Thoracic aorta (tissue), 2 donors: ENCODE measurements around the gene LZTFL1. TPM values are rescaled to one million over a fixed set of nuclear protein-coding genes. Genes with fewer than 3 reads are reported as not detected.
A peak's percentile ranks its signal among the peaks of the same experiment; 100 is the strongest.

Source experiments
- ATAC-seq: fragments of 150-250 bp; one replicate; pipeline ENCODE4 v1.8.0; 2017; ENCODE audit warnings: low read depth; ENCODE audit not compliant: insufficient number of reproducible peaks, low FRiP score
- DNase-seq: peaks from one replicate; pipeline ENCODE4 v3.0.0-alpha.2; 2020; ENCODE audit warnings: low spot score
- H3K27ac ChIP-seq, 2 donors: fragments of 200-600 bp; sonication (generic); 1 replicate in 1 of 2; 2 replicates in 1 of 2; pipeline ENCODE4 v1.5.1; 2016; ENCODE audit warnings: mild to moderate bottlenecking in 2 of 2, moderate library complexity in 2 of 2
- H3K27me3 ChIP-seq: fragments of 200-600 bp; sonication (generic); replicated peaks from 2 replicates; pipeline ENCODE4 v1.6.0; 2016; ENCODE audit warnings: mild to moderate bottlenecking; ENCODE audit not compliant: insufficient read depth
- H3K36me3 ChIP-seq: fragments of 200-600 bp; sonication (generic); one replicate; pipeline ENCODE4 v1.5.1; 2016
- H3K4me1 ChIP-seq, 2 donors: fragments of 200-600 bp; sonication (generic); 1 replicate in 1 of 2; 2 replicates in 1 of 2; pipeline versions ENCODE4 v1.5.1 to v1.6.0; 2016; ENCODE audit warnings: low read depth in 2 of 2, mild to moderate bottlenecking in 1 of 2; ENCODE audit not compliant: control insufficient read depth in 1 of 2
- H3K4me3 ChIP-seq: fragments of 200-600 bp; sonication (generic); 2 replicates; pipeline ENCODE4 v1.5.1; 2016; ENCODE audit warnings: mild to moderate bottlenecking
- H3K9me3 ChIP-seq: fragments of 200-600 bp; sonication (generic); 2 replicates; pipeline ENCODE4 v1.5.1; 2016
- CTCF ChIP-seq: fragments of 200-600 bp; sonication (generic); IDR thresholded peaks from one replicate; pipeline ENCODE4 v1.5.1; 2019; ENCODE audit warnings: antibody characterized with exemption
- total RNA-seq, 2 donors: library from RNA; depleted of rRNA; stranded (reverse); fragments of >200 nt; gene quantifications; one replicate each; pipeline versions ENCODE4 v1.1.0 to v1.2.3, GENCODE V29; 2016

Gene LZTFL1, protein sequence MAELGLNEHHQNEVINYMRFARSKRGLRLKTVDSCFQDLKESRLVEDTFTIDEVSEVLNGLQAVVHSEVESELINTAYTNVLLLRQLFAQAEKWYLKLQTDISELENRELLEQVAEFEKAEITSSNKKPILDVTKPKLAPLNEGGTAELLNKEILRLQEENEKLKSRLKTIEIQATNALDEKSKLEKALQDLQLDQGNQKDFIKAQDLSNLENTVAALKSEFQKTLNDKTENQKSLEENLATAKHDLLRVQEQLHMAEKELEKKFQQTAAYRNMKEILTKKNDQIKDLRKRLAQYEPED
- total RNA-seq: 10 to 100 TPM; 22.7 to 30.9 TPM

GRCh38 chr3:45841757-45842491 is at the start of gene LZTFL1:
Gene LZTFL1, minus strand, starts transcription at chr3:45842119. Its CDS starts 128 bp downstream, at chr3:45841991.
- peak; percentile 98 for ATAC-seq
- no peaks in the 10 kb centered on the region for H3K36me3 ChIP-seq
- no peaks in the 10 kb centered on the region for H3K9me3 ChIP-seq
- no peaks in the 10 kb centered on the region for H3K27me3 ChIP-seq
- H3K4me1 ChIP-seq: peaks cover 4 to 14% of the 10 kb centered on the region in 2 donors
- peak; percentile 89 for DNase-seq
- H3K27ac ChIP-seq: peak within 1 kb of the TSS; percentile 33
- H3K4me3 ChIP-seq: peak within 1 kb of the TSS; percentile 82
- TF ChIP-seq CTCF: no peak

GRCh38 chr3:45890405-45890804 is 48.5 kb upstream of the LZTFL1 start:
- no peaks in the 10 kb centered on the region for H3K4me1 ChIP-seq
- ATAC-seq (no peak), DNase-seq (no peak)
- no peaks in the 10 kb centered on the region for H3K36me3 ChIP-seq
- H3K9me3 ChIP-seq: no peaks in the 10 kb centered on the region
- no peak overlapping the region for H3K4me3 ChIP-seq
- no peaks in the 10 kb centered on the region for H3K27me3 ChIP-seq
- no peak overlapping the region for H3K27ac ChIP-seq
- TF ChIP-seq CTCF: no peak

DNA sequence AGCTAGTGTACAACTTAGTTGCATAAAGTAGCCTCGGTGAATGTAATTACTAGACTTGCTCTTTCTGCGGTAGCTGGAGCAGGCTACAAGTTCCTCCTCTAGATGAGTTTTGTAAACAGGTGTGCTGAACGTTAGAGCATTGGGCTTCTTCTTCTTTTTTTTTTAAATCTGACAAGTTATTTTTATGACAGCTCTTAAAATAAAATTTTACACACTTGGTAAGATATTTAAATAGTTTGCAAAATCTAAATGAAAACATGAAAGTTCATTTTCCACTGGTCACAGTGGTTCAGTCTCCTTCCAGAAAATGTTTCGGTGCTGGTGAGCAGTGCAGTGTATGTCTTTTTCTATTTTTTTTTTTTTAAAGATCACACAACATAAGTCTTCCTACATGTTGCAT is 47.4 kb upstream of the LZTFL1 start:
- Histone ChIP-seq H3K27me3 (no peaks in the 10 kb centered on the region), H3K4me1 (no peaks in the 10 kb centered on the region), H3K27ac (no peak overlapping the region), H3K9me3 (no peaks in the 10 kb centered on the region), H3K4me3 (no peak overlapping the region), H3K36me3 (no peaks in the 10 kb centered on the region)
- no peak for TF ChIP-seq CTCF
- no peak for ATAC-seq
- no peak for DNase-seq

GRCh38 chr3:45887759-45888511 is 46.0 kb upstream of the LZTFL1 start:
- no peak for TF ChIP-seq CTCF
- Histone ChIP-seq H3K4me1 (no peaks in the 10 kb centered on the region), H3K9me3 (no peaks in the 10 kb centered on the region), H3K36me3 (no peaks in the 10 kb centered on the region), H3K4me3 (no peak overlapping the region), H3K27ac (no peak overlapping the region), H3K27me3 (no peaks in the 10 kb centered on the region)
- DNase-seq (no peak), ATAC-seq (no peak)

DNA sequence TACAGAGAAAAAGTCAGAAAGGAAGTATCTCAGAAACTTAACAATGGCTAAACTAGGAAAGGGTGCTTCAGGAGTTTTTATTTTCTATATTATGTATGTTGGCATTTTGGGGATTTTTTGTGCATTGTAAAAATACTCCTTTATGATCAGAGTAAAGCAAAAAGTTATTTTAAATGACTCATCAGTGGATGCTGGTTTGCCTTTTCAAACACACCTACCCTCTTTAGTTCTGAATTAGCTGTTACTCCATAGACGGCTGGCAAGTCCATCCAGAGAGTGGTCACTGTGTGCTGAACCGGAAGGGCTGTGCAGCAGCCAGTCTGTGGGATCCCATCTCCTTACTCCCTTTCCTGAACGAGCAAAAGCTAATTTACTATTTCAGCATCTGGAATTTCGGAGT is 45.4 kb upstream of the LZTFL1 start:
- no peak for ATAC-seq
- Histone ChIP-seq H3K36me3 (no peaks in the 10 kb centered on the region), H3K4me1 (no peaks in the 10 kb centered on the region), H3K27me3 (no peaks in the 10 kb centered on the region), H3K27ac (no peak overlapping the region), H3K9me3 (no peaks in the 10 kb centered on the region), H3K4me3 (no peak overlapping the region)
- no peak for TF ChIP-seq CTCF
- DNase-seq: no peak
